Breast epithelium (tissue), 3 donors: ENCODE results near the gene CBR1.

Source experiments
- POLR2A ChIP-seq: fragments of 450-650 bp; IDR thresholded peaks from one replicate; pipeline ENCODE4 v1.6.1; 2016; ENCODE audit warnings: antibody characterized with exemption, mild to moderate bottlenecking, moderate library complexity
- POLR2AphosphoS5 ChIP-seq, 3 donors: sonication (generic); formaldehyde crosslinking; IDR thresholded peaks; one replicate each; pipeline ENCODE4 v1.6.1; 2017; ENCODE audit warnings: antibody characterized with exemption in 3 of 3
- TF ChIP-seq, protein P1 (sequence below), 3 donors: fragments of 450-650 bp; IDR thresholded peaks; one replicate each; pipeline ENCODE4 v1.5.1; 2016 to 2017; ENCODE audit warnings: antibody characterized with exemption in 3 of 3, mild to moderate bottlenecking in 3 of 3, moderate library complexity in 3 of 3

- TF ChIP-seq POLR2A (peak; percentile 88), POLR2AphosphoS5 (IDR thresholded peaks at IDR 0.05) (peak; percentile 37 to 76 (median 49))
- TF ChIP-seq, protein P1, sequence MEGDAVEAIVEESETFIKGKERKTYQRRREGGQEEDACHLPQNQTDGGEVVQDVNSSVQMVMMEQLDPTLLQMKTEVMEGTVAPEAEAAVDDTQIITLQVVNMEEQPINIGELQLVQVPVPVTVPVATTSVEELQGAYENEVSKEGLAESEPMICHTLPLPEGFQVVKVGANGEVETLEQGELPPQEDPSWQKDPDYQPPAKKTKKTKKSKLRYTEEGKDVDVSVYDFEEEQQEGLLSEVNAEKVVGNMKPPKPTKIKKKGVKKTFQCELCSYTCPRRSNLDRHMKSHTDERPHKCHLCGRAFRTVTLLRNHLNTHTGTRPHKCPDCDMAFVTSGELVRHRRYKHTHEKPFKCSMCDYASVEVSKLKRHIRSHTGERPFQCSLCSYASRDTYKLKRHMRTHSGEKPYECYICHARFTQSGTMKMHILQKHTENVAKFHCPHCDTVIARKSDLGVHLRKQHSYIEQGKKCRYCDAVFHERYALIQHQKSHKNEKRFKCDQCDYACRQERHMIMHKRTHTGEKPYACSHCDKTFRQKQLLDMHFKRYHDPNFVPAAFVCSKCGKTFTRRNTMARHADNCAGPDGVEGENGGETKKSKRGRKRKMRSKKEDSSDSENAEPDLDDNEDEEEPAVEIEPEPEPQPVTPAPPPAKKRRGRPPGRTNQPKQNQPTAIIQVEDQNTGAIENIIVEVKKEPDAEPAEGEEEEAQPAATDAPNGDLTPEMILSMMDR (IDR thresholded peaks at IDR 0.05) = no peak
Observed at GRCh38 chr21:36060159-36060921, 9.5 kb upstream of the CBR1 start, which contains the start of gene SETD4.
